ENCODE data around the gene OSBPL10. TPM values are rescaled to one million over a fixed set of nuclear protein-coding genes. Genes with fewer than 3 reads are reported as not detected.
A peak's percentile ranks its signal among the peaks of the same experiment; 100 is the strongest.

Gene OSBPL10
- total RNA-seq, 1 donor, result 15.0 TPM

- TF ChIP-seq CTCF (IDR thresholded peaks at IDR 0.05; ENCODE audit: insufficient read depth, low read length), result no peak
- DNase-seq (ENCODE audit: low read depth), result no peak
- no peak overlapping the region for H3K4me3 ChIP-seq (ENCODE audit: low read depth, low read length)
These were observed 28.0 kb downstream of the OSBPL10 start for GRCh38 chr3:31953091-31953490.

- no peak for DNase-seq (ENCODE audit: low read depth)
- no peak overlapping the region for H3K4me3 ChIP-seq (ENCODE audit: low read depth, low read length)
- no peak for TF ChIP-seq CTCF (IDR thresholded peaks at IDR 0.05; ENCODE audit: insufficient read depth, low read length)
These were observed 28.9 kb downstream of the OSBPL10 start for GRCh38 chr3:31952205-31952604.

GRCh38 chr3:31948280-31948679, 32.8 kb downstream of the OSBPL10 start:
- no peak overlapping the region for H3K4me3 ChIP-seq (ENCODE audit: low read depth, low read length)
- no peak for DNase-seq (ENCODE audit: low read depth)
- TF ChIP-seq CTCF (IDR thresholded peaks at IDR 0.05; ENCODE audit: insufficient read depth, low read length), result no peak

GRCh38 chr3:31947671-31948091, 33.4 kb downstream of the OSBPL10 start:
- no peak overlapping the region for H3K4me3 ChIP-seq (ENCODE audit: low read depth, low read length)
- DNase-seq (ENCODE audit: low read depth), result no peak
- no peak for TF ChIP-seq CTCF (IDR thresholded peaks at IDR 0.05; ENCODE audit: insufficient read depth, low read length)

GRCh38 chr3:31947162-31947561, 33.9 kb downstream of the OSBPL10 start:
- no peak overlapping the region for H3K4me3 ChIP-seq (ENCODE audit: low read depth, low read length)
- no peak for TF ChIP-seq CTCF (IDR thresholded peaks at IDR 0.05; ENCODE audit: insufficient read depth, low read length)
- no peak for DNase-seq (ENCODE audit: low read depth)

- no peak for TF ChIP-seq CTCF (IDR thresholded peaks at IDR 0.05; ENCODE audit: insufficient read depth, low read length)
- no peak for DNase-seq (ENCODE audit: low read depth)
- no peak overlapping the region for H3K4me3 ChIP-seq (ENCODE audit: low read depth, low read length)
These were observed 34.5 kb downstream of the OSBPL10 start for GRCh38 chr3:31946484-31947081.

- no peak overlapping the region for H3K4me3 ChIP-seq (ENCODE audit: low read depth, low read length)
- no peak for TF ChIP-seq CTCF (IDR thresholded peaks at IDR 0.05; ENCODE audit: insufficient read depth, low read length)
- DNase-seq (ENCODE audit: low read depth), result peak; percentile 64
These were observed 35.4 kb downstream of the OSBPL10 start for GRCh38 chr3:31945738-31946052.

Data from fibroblast of the aortic adventitia (primary cell).